Measurements from ENCODE around the gene TMEM200A.

Gene TMEM200A

DNA sequence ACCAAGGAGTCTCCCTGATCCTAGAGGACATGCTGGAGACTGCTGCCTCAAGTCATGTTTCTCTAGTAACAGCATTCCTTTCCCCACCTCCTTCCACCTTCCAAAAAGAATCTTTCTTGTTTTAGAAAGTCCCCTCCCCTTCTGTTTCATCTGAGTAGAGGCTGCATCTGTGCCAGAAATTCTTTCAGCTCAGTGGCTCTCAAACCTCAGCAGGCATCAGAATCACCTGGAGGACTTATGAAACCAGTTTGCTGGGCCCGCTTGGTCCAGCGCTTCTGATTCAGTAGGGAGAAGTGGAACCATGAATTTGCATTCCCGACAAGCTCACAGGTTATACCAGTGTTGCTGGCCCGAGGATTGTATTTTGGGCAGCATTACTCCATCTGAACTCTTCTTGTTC is 55.1 kb downstream of the TMEM200A start:
- no peak overlapping the region for H3K27ac ChIP-seq
- no peak for DNase-seq (ENCODE audit: low read depth, low spot score)

DNA sequence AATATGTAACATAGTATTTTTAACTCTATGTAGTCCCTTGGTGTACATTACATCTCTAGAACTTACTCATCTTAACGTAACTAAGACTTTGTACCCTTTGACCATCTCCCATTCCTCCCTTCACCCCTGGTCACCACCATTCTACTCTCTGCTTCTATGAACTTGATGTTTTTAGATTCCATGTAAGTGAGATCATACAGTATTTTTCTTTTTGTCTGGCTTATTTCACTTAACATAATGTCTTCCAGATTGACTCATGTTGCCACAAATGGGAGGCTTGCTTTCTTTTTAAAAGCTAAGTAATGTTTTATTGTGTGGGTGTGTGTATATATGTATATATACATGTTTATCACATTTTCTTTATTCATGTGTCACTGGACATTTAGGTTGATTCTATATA is 55.8 kb downstream of the TMEM200A start:
- H3K27ac ChIP-seq, result no peak overlapping the region
- no peak for DNase-seq (ENCODE audit: low read depth, low spot score)

DNA sequence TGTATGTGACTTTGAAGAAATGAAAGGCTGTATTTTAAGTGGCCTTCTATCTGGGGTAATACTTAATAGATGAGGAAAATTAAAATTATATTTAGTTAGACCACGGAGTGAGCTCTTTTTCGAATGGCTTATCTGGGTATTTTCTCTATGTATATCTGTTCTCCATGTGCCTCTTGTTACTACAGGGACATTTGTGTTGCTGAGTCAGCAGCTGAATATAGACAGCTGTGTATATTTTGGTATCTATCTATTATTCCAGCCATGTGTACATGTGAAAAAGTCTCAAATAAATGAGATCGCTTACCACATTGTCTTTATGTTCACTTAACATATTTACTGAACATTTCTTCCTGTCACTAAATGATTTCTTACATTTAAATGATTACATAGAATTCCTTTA is 57.2 kb downstream of the TMEM200A start:
- no peak for DNase-seq (ENCODE audit: low read depth, low spot score)
- no peak overlapping the region for H3K27ac ChIP-seq

DNA sequence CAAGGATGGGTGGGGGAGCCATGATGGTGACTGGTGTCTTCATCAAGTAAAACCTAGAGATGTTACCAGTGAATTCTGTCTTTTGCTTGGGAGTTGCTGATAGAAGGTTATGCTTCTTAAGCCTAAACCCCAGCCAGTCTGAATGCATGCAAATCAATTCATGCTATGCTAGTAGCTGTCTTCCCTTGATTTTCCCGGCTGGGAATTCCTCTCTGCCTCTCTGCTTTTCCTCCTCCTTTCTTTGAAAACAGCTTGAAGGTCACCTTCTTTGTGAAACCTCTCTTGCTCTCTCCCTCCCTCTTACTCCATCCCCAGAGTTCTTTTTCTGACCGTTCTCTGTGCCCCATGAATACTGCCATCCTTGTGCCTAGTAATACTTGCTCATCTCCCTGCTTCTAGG is 58.9 kb downstream of the TMEM200A start:
- DNase-seq (ENCODE audit: low read depth, low spot score), result no peak
- H3K27ac ChIP-seq, result no peak overlapping the region

DNA sequence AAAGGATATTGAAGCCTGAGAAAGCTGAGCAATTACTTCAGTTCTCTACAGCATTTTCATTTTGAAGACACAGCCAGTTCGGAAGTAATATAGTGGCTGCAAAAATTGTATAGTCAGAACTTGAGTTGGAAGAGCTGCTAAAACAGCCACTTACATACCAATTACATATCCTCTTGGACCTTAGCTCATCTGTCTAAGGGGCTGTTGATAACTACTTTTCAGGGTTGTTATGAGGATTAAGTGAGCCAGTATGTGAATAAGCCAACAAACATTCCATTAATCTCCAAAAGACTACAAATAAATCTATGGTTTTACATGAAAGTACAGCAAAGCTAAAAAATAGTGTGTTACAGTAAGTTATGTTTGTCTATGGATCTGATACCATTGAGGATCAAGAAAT is 59.7 kb downstream of the TMEM200A start:
- H3K27ac ChIP-seq, result no peak overlapping the region
- DNase-seq (ENCODE audit: low read depth, low spot score), result no peak

DNA sequence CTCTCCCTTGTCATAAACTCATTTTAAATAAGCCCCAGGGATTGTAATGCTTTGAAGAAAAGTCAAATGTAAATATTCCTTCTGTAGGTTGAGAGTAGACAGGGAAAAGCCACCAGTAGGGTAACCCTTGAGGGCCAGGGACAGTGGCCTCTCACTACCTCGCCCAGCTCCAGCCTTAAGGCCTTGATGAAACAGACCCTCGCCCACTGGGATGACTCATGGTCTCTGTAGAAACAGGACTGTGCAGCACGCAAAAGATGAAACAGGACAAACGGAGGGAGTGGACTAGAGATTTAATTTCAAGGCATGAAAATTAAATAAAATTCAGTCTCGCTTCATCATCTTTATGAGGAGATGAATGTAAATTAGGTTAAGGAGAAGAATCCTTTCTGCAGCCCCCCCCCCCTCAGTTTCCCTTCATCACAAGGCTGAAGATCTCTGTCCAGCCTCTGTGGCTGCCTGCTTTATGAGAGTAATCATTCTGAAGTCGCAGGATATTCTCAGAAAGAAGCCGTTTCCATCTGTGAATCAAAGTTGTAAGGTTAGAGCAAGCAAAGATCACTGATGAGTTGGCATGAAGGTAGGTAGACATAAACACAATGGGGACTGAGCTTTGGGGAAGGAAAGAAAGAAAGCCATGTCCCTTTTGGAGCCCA is 60.4 kb downstream of the TMEM200A start:
- no peak overlapping the region for H3K27ac ChIP-seq
- no peak for DNase-seq (ENCODE audit: low read depth, low spot score)

DNA sequence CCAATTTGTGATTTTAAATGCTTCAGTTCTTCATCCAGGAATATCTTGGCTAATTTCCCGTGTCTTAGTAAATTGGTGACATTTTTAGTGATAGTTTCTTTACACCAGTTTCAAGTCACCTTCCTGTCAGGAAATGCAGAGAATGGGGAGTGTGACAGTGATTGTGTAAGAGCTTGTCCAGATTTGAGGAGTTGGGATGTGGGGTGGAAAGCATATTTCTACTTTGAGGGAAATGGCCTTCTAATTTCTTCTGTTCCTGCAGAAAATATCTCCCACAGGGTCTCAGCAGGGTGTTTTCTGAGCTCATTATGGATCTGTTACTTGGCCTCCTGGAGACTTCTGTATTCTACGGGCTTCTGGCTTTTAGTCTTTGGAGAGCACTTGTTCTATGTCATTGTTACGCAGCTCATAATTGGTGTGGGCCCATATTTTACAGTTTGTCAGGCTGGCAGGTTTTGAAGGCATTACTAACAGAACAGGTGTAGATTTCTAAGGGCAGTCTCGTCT is 65.6 kb downstream of the TMEM200A start:
- no peak for DNase-seq (ENCODE audit: low read depth, low spot score)
- no peak overlapping the region for H3K27ac ChIP-seq

DNA sequence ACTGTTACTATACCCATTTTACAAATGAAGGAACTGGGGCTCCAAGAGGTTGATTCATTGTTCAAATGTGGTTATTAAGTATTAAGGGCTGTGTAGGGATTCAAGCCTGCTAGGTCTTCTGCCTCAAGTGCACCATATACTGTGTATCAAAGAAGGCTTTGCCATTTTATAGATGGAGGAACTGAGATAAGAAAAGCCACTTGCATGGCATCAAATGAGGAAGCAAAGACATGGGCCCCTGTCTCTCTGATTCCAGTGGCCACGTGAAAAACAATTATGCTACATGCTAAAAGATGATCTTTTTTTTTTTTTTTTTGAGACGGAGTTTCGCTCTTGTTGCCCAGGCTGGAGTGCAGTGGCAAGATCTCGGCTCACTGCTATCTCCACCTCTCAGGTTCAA is 67.0 kb downstream of the TMEM200A start:
- DNase-seq (ENCODE audit: low read depth, low spot score), result no peak
- H3K27ac ChIP-seq, result no peak overlapping the region

DNA sequence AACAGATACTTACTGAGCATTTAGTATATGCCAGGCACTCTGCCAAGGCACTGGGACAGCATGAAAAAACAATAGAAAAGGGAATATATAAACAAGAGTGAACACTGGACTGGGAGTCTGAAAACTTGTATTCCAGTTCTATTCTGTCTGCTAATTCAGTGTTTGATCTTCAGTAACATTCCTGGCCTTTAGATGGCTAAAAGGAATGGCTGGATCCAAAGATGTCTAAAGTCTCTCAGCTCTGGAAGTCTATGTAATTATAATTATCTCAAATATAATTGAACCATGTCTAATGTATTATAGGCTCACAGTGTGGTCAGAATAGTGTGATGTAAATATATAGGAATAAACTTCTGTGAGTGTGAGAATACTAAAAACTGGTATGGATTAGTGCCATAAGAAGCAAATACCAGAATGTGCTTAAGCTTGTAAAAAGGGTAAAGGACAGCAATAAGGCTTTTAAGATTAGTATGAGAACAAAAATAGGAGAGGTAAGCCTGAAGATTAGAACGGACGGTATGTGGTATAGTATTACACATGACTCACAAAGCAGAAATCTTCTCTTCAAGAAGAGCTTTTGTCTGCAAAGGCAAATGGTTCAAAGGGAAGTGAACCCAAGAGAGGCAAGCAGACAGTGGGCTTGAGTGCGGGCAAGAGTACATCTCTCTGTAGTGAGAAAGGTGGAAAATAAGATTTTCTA is 68.5 kb downstream of the TMEM200A start:
- no peak overlapping the region for H3K27ac ChIP-seq
- no peak for DNase-seq (ENCODE audit: low read depth, low spot score)

DNA sequence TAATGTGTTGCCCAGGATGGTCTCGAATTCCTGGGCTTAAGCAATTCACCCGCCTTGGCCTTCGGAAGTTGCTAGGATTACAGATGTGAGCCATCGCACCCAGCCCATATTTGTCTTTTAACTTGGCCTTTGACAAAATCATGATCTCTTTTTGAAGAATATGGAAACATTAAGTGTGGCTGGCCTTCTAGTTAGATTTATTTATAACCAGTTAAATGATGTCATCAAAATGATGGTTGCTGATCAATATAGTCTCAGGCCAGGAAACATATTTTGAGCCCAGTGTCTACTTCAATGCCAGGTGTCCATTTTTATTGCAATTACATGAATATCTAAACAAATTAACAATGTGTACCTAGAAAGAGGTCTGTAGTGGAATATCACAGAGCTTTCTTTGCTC is 69.4 kb downstream of the TMEM200A start:
- no peak for DNase-seq (ENCODE audit: low read depth, low spot score)
- no peak overlapping the region for H3K27ac ChIP-seq

DNA sequence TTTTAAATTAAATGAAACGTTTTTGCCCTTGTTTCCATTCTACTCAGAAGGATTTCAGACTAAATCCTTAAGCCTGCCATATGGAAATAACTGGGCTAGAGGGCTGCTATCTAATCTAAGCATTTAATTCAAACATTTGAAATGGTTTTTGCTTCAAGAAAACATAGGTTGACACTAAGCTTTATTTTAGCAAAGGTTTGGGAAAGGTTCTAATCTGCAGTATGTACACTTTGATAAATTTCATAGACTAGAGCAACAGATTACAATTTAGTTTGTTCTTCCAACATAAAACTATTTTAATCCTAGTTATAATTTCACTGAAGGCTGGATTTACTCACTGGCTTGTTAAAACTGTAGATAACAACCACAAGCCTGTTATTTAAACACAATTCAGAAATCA is 72.1 kb downstream of the TMEM200A start:
- DNase-seq (ENCODE audit: low read depth, low spot score), result no peak
- no peak overlapping the region for H3K27ac ChIP-seq

DNA sequence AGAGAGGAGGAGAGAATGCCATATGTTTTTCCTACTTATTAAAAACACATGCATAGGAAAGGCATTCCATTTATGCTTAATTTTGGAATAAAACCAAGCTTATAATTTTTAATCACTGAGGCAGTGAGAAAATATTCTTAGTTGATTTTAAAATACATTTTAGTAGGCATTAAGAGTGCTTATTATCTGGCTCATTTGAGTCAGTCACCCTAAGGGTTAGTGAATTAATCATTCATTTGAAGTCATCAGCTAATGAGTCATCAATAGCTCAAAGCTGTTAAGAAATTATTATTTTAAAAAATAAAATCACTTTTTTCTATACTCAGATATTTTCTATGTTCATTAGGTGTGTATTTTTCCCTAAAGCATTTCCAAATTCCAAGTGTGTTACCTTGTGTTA is 81.6 kb downstream of the TMEM200A start:
- DNase-seq (ENCODE audit: low read depth, low spot score), result peak; percentile 16
- no peak overlapping the region for H3K27ac ChIP-seq

DNA sequence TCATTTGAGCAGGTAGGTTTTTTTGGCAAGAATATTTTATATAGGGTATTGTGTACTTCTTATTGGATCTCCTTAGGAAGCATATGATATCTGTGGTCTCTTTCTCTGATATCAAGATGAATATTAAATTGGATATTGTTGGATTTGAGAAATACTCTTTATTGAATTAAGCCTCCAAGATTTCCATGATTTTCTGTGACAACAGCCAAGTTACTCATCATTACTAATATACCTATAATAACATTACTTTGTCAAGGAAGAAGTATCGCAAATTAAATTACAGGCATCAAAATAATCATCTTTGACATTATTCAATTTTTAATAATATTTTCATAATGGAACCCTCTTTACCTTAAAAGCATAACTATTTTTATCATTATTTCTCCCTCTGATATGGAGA is 86.5 kb downstream of the TMEM200A start:
- DNase-seq (ENCODE audit: low read depth, low spot score), result no peak
- H3K27ac ChIP-seq, result no peak overlapping the region

DNA sequence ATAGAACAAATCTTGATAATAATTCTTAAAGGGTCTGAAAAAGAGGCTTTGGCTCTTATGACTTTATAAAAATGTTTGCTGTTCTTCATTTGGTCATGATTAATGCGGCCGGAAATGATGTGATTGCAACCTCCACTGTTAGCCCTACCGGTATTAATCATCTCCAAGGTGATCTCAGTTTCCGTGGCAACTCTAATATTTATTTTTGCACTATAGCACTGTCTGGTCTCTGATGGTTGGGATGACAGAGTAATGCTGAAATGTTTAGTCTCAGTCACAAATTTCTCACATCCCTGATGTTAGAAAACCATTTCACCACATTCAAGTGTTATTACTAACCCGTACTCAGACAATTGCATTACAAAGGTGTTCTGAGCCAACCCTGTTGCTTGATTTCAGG is 87.4 kb downstream of the TMEM200A start:
- H3K27ac ChIP-seq, result no peak overlapping the region
- no peak for DNase-seq (ENCODE audit: low read depth, low spot score)

DNA sequence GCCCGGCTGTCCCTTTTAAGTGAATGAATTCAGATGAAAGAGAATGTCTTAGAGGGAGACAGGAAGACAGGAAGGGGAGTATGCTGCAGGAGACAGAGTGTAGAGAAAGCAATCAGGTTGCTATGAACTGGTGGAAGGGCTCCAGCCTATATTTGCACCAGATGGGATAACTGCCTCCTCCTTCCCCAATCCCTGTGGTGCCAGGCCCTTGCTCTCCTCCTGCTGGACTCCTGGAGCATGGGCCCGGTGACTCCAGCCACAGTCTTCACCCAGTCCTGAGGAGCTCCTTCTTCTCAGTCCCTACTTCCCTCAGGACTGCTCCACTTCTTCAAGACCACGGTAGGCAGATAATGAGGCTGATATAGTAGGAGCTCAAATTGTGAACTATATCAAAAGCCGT is 91.8 kb downstream of the TMEM200A start:
- H3K27ac ChIP-seq, result no peak overlapping the region
- no peak for DNase-seq (ENCODE audit: low read depth, low spot score)

DNA sequence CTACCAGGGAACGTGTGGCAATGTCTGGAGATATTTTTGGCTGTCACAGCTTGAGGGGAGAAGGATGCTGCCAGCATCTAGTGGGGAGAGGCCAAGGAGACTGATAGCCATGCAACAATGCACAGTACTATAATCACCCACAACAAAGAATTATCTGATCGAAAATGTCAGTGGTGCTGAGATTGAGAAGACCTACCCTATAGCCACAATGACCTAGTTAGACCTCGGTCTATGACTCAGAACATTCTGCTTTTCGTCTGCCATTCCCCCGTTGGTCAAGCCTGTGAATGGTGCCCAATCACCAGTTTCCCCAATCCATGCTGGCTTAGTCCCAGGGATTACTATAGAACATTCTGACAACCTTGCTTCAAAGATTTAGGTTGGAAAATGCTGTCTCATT is 93.5 kb downstream of the TMEM200A start:
- H3K27ac ChIP-seq, result no peak overlapping the region
- no peak for DNase-seq (ENCODE audit: low read depth, low spot score)

DNA sequence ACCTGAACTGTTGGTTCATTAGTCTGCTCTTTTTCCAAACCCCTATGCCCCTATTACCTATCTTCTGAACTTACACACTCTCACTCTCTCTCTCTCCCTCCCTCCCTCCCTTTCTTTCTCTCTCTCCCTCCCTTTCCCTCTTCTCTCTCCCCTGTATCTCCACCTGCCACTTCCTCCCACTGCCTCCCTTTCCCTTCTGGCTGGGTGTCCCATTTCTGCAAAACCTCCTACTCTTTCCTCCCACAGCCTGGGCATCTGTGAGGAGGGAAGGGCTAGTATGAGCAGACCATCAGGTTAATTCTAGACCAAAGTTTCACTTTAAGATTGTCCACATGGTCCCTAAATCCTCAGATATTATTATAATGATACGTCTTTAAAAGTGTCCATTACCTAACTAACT is 95.1 kb downstream of the TMEM200A start:
- no peak for DNase-seq (ENCODE audit: low read depth, low spot score)
- no peak overlapping the region for H3K27ac ChIP-seq

DNA sequence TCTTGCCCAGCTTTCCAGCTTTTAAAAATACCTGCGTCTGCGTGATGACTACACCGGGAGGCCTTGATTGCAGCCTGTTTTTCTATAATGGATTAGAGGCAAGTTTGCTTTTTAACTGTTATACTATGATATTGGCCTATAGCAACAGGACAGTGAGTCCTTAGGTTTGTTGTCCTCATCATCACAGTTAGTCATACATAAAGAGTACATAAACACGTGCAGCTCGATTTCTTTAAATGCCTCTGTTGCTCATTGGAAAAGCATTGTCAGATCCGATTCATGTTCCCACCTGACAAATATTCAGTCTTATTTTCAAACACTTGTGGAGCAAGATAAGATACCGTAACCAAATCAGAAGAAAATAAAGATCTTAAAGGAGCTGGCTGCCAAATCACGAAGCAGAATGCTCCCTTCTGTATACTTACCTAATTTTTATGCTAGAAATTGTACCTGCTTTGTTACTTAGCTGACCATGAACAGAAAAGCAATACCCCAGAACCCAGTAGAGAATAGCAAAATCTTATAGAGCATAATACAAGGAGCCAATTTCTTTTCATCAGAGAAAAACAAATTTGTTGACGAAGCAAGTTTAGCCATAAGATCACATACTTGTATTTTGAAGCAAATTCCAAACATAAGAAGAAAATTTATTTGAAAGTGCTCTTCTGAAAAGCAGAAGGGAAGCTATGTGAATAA is 100.4 kb downstream of the TMEM200A start:
- no peak for DNase-seq (ENCODE audit: low read depth, low spot score)

DNA sequence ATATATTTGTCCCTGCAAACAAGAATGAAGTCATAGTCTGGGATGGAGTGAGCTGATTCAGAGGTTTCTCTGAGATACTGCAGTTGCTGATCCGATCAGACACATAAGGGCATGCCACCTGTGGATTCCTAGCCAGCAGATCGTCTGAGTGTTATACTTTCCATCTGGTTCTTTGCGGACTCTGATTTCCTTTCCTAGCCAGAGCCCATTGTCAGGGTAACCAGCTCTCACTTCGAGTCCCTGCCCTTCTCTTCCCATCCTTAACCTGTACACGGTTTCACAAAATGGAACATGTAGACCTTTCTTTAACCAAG is 100.9 kb downstream of the TMEM200A start:
- no peak overlapping the region for H3K27ac ChIP-seq
- no peak for DNase-seq (ENCODE audit: low read depth, low spot score)

More for the DNA sequence above, 100.4 kb downstream of the TMEM200A start:
- no peak overlapping the region for H3K27ac ChIP-seq

DNA sequence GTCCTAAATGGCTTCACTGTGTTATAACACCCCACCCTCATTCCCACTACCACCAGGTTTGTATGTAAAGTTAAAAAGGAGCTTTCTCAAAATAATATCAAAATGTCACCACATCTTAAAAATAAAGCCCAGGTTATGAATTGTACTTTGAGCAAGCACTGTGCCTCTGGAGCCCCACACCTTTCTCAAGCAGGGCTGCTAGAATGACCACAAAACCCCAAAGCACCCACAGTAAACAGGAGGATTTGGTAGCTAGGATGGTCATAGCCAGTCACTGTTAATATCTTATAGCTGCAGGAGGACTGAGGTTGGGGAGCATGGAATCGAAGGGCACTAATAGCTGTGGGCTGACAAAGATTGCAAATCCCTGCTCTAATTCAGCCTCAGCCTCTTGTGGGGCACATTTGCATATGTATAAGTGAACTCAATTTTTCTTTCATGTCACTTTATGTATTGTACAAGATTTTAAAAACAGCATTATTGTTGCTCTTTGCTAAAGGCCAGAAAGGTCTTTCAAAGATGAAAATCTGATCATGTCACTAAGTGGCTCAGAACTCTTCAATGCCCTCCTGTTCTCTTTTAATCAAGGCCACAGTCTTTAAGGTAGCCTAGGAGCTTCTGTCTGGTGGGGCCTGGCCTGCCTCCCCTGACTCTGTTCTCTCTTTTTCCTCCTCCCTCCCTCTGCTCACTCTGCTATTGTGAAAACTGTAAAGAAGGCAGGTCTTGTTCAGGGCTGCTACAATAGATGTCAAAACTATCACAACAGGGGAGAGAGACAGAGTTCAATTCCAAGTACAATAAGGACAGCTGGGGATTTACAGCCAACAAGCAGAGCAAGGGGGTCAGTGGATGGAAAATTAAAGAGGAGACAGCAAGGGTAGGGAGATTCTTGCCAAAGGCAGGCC is 101.6 kb downstream of the TMEM200A start:
- DNase-seq (ENCODE audit: low read depth, low spot score), result no peak
- H3K27ac ChIP-seq, result no peak overlapping the region

DNA sequence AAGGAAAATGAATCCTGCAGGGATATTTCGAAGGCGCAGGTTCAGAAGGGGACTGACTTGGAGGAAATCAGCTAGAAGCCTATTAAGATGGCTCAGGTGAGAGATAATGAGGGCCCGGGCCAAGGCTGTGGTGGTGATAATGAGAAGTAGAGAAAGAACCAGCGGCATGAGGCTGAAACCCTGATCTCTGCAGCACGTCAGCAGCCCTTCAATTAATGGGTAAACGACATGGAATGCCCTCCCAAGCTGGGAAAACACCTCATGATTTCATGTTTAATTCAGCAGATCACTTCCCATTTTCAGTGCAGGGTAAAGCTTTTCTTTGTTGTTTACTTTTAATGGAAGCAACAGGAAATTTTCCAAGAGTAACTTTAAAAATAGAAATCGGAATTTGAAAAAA is 104.9 kb downstream of the TMEM200A start:
- no peak overlapping the region for H3K27ac ChIP-seq

More for the DNA sequence above, 104.9 kb downstream of the TMEM200A start:
- DNase-seq (ENCODE audit: low read depth, low spot score), result no peak

Measured in epithelial cell of prostate (primary cell).